C4-2B (cell line): ENCODE results near the gene KCTD16.

Source experiments
- H3K27ac ChIP-seq: fragments of 450-650 bp; 2 replicates; pipeline ENCODE4 v1.5.1; 2017
- ZFX ChIP-seq: fragments of 450-650 bp; IDR thresholded peaks from 2 replicates; pipeline ENCODE4 v1.6.1; 2017
- TF ChIP-seq, protein P1 (sequence below): fragments of 450-650 bp; conservative IDR thresholded peaks from 2 replicates; pipeline ENCODE4 v1.5.1; 2017; ENCODE audit warnings: mild to moderate bottlenecking

The KCTD16 gene

GRCh38 chr5:144503123-144503522 is 332.4 kb downstream of the KCTD16 start:
- H3K27ac ChIP-seq: no peak overlapping the region
- no peak for TF ChIP-seq ZFX
- TF ChIP-seq, protein P1, sequence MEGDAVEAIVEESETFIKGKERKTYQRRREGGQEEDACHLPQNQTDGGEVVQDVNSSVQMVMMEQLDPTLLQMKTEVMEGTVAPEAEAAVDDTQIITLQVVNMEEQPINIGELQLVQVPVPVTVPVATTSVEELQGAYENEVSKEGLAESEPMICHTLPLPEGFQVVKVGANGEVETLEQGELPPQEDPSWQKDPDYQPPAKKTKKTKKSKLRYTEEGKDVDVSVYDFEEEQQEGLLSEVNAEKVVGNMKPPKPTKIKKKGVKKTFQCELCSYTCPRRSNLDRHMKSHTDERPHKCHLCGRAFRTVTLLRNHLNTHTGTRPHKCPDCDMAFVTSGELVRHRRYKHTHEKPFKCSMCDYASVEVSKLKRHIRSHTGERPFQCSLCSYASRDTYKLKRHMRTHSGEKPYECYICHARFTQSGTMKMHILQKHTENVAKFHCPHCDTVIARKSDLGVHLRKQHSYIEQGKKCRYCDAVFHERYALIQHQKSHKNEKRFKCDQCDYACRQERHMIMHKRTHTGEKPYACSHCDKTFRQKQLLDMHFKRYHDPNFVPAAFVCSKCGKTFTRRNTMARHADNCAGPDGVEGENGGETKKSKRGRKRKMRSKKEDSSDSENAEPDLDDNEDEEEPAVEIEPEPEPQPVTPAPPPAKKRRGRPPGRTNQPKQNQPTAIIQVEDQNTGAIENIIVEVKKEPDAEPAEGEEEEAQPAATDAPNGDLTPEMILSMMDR: no peak

DNA sequence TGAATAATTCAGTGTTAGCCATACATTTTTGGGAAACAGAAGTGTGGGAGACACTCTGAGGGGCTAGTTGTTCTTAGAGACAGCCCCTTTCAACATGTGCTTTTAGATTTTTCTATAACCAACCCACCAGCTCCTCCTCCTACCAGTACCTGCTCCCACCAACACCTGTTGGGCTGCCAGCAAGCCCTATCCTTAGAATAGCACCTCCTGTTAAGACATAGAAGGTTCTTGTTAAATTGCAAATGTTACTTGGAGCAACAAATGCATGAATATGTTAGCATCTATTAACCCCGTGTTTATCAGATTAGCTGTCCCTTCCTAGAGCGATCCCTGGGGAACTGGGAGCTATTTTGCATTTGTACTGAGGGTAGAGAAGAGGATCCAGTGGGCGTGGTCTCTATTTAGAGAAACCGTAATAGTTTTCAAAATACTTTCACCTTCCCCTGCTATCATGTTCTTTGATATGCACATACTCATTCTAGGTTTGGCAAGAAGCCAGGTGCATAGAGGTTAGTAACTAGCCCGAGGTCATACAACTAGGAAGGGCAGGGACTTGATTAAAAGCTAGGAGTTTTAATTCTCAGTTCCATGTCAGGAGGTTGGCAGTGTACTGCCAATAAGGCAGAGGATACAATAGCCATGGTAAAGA is 334.4 kb downstream of the KCTD16 start:
- H3K27ac ChIP-seq: no peak overlapping the region
- TF ChIP-seq ZFX: no peak
- TF ChIP-seq, protein P1: no peak

GRCh38 chr5:144510845-144511579 is 340.3 kb downstream of the KCTD16 start:
- TF ChIP-seq, protein P1: no peak
- TF ChIP-seq ZFX: no peak
- H3K27ac ChIP-seq: no peak overlapping the region

- no peak for TF ChIP-seq ZFX
- TF ChIP-seq, protein P1: no peak
- no peak overlapping the region for H3K27ac ChIP-seq
Measured at GRCh38 chr5:144511580-144512072, 341.0 kb downstream of the KCTD16 start.

DNA sequence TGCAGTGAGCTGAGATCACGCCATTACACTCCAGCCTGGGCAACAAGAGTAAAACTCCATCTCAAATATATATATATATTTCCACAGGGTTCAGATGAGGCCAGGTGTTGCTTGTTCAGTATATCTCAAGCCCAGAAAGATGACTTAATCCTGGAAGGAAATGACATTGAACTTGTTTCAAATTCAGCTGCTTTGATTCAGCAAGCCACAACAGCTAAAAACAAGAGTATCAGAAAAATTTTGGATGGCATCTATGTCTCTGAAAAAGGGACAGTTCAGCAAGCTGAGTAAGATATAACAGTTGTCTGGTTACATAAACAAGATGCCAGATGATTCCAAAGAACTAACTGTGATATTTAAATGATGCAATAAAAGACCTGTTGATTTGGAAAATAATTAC is 352.0 kb downstream of the KCTD16 start:
- TF ChIP-seq, protein P1: no peak
- TF ChIP-seq ZFX: no peak
- H3K27ac ChIP-seq: no peak overlapping the region

- TF ChIP-seq ZFX: no peak
- TF ChIP-seq, protein P1: no peak
- H3K27ac ChIP-seq: no peak overlapping the region
Measured at GRCh38 chr5:144525000-144525399, 354.3 kb downstream of the KCTD16 start.

GRCh38 chr5:144531188-144531587 is 360.5 kb downstream of the KCTD16 start:
- TF ChIP-seq, protein P1: no peak
- no peak for TF ChIP-seq ZFX
- no peak overlapping the region for H3K27ac ChIP-seq
